NCI-H1092 (cell line): ENCODE measurements around the gene GPR3.
"Not testable (repeated sequence)": the region's sequence is repeated elsewhere in the genome, so short reads cannot be mapped to it uniquely, and the experiment has no call there.

Experiments used
- DNase-seq: peaks from one replicate; lab custom pipeline; 2025; lab: John Stamatoyannopoulos, UW

Gene GPR3

DNA sequence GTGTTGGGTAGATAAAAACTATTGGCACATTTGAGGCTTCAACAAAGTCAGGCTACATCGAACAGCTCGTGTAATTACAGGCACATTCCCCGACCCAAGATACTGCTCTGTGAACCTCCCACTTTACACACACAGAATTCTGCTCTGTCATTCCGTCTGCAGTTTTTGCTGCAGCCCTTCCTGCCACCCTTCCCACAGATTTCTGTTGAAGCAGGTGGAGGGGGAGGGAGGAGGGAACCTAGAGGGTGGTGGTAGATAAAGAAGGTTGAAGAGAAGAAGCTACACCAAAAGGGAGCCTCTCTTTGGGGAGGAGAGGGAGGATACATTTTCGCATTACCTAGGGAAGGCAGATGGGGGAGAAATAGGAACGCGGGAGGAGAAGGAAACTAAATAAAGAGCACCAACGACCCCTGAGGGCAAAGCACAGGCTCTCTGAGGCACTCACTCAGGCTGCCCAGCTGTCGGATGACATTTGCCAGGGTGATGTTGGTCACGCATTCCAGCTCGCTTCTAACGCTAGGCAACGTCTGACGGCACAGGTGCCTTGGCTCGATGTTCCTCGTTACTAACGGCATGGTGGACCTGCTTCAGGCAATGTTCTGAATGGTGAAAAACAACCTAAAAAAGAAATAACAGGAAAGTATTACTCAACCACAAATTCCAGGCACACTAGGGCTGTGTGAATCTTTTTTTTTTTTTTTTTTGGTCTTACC lies 36.0 kb downstream of the GPR3 start:
- DNase-seq = peak; percentile 61

DNA sequence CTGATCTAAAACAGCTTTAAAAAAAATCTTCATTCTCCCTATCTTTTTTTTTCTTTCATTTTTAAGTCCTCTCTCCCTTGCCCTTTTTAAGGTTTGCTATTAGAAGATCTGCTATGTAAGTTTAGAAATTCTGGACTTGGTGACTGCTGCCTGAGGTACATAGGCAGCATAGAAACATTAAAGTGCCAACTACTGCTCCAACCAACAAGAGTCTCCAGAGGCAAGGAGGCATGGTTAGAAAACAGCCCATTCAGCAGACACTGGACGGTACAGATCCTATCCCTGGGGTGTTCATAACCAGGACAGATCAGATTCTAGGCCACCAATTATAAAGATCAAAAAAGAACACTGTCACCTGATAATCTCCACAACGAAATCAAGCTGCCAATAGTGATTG lies 36.6 kb downstream of the GPR3 start:
- DNase-seq = no peak

DNA sequence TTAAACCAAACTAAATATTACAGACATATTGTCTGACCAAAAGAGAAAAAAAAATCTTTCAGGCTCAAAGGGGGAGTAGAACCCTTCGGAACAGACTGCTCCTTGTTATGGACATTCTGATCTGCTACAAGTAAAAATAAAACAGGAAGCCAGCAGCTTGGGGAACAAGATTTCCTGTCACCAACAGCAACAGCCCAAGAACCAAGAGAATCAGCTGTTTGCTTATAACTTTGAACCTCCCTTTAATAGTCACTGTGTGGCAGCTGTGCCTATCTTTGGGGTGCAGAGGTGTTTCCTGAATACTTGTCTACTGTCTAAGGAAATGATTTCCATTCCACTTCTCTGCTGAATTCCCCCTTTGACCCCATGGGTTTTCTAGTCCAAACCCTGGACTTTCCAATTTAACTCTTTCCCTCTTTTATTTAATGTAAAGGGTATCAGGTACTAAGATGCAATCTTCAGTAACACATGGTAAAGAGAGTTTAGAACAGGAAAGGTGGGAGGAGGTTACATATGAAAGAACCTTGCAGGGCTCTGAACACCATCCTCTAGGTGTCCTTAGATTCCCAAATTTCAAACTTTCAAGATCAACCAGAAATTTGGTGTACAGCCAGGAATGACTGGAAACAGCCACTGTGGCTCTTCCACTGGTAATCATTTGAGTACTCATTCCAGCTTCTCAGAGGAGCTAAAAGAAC lies 38.6 kb downstream of the GPR3 start:
- DNase-seq = no peak

DNA sequence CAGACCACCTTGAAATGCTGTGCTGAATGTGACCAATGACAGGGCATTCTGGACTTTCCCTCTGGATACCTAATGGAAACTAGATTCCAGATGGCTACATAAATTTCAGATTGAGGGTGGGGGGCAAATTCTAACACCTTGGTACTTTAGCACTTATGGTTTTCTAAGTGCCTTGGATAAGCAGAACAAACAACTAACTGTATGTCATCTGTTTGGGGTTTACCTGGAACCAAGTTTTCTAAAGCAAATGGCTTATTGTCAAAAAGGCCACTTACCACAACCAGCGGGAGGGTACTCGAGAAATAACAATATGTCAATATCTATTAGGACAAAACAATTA lies 39.1 kb downstream of the GPR3 start:
- DNase-seq = no peak

DNA sequence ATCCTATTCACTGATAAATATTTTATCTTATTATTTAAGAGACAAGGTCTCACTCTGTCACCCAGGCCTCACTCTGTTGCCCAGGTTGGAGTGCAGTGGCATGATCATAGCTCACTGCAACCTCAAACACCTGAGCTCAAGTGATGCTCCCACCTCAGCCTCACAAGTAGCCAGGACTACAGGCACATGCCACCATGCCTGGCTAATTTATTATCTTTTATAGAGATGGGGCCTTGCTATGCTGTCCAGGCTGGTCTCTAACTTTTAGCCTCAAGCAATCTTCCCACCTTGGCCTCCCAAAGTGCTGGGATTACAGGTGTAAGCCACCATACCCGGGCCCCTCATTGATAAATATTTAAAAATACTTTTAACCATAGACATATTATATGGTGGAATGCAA lies 40.3 kb downstream of the GPR3 start:
- DNase-seq = not testable (repeated sequence)

DNA sequence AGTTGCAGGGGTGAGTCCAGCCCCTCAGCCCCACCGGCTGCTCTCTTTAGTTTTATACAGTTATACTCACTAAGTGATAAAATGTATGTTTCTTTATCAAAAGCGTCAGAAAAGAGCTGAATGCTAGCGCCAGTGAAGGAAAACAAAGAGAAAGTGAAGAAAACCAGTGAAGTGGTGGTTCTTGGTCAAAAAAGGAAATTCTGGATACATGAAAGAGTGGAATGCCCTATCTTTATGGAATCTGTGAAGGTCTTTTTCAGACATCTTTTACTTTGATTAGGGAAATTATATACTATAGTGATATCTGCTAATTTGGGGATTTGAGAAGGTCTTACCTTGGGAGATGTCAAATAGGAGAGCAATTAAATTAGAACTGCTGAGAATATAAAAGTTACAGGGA lies 41.3 kb downstream of the GPR3 start:
- no peak for DNase-seq

DNA sequence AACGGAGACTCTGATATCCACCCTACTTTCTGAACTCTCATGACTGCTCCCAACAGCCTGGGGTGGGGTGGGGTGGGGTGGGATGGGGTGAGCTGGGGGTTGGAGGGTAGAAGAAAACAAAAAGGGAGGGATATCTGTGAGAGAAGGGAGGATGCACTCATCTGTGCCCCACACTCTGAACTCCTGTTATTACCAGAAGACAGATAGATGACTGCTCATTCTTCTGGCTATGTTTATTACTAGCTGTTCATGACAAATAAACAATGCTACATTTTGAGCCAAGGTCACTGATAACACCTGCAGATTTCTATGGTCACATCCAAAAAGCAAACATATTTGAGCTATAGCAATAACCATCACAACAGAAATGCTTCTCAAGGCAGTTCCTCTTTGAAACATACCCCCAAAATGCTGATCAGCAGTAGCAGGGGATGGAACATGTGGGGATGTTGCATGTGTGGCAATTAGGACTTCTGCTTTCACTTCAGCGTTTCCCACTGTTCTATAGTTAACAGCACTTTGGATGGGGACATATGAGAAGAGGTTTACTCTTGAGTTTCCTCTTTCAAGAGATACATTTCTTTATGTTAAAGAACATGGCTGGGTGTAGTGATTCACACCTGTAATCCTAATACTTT lies 43.3 kb downstream of the GPR3 start:
- DNase-seq = no peak

DNA sequence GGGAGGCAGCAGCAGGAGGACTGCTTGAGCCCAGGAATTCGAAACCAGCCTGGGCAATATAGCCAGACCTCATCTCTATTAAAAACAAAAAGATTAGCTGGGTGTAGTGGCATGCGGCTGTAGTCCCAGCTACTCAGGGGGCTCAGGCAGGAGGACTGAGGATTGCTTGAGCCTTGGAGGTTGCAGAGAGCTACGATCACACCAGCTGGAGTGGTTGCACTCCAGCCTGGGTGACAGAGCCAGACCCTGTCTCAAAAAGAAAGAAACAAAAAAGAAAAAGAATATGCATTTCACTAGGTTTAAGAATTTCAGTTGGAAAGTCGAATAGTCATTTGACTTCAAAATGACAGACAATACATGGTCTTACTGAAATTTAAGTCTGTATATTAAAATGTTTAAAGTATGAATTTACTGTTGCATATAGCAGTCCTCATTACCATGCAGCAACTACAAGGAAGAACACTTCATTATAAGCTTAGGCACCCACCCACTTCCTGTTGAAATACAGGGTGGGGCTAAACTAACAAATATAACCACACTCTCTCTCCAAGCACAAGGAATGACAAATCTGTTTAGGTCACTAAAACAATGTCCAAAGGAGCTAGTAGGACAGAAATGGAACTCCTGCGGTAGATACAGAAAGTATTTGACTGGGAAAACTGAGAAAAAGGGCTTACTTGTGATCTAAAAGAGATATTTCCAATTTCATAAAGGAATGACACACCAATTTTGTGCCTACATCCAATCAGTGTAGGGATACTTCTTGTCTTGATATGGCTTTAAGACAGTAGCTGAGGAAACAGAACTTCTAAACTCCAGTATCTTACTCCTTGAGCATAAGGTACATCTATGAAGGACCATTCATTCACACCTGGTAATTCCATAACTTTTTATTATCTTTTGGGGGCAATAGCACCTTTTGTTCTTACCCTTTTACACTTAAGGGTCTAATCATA lies 44.1 kb downstream of the GPR3 start:
- DNase-seq = no peak

DNA sequence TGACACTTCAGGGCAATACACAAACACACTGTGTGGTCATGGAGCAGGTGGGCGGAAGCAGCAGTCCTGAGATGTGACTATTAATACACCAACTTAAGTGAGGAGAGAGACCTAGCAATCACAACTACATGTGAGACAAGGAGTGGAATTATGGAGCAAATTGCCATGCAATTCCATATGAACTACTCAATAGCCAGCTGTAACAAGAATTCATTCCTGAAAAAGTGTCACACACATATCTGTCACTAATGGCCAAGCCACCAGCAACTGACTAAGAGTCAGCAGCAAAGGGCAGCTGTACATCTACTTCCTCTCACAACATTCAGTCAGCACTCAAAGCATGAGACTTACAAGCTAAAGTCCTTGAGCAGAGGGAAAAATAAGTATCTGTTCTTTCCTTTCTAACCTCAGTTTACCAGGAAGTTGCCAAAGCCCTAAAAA lies 46.2 kb downstream of the GPR3 start:
- no peak for DNase-seq

DNA sequence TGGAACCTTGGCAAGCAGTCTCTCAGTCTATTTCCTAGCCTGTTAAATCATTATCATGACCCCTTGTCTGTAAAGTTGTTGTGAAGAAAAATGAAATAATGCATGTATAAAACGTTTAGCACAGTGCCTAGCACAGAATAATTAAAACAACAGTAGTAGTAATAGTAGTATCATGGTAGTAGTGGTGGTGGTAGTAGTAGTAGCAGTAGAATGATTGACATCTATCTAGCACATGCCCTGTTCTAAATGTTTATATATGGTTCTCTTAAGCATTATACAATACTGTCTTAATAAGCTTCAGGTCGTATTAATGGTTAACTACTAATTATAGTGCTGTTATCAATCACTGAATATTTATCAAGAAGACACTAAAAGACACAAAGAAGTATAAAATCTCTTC lies 46.7 kb downstream of the GPR3 start:
- no peak for DNase-seq

DNA sequence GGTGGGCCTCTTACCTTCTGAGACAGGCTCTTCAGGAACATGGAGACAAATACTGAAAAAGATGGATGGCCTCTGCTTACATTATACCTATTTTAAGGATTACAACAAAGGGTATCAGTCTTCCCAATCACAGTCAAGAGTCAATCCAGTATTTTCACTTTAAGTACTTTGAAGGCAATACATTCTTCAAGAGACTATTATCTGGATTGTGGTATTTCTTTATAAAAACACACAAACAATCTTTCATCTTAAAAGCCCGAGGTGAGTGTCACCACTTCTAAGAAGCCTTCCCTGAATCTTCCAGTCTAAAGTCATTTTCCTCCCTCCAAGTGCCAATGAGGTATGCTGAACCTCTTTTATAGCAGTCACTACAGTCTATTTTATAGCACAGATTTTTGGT lies 52.2 kb downstream of the GPR3 start:
- no peak for DNase-seq
